Measurements from ENCODE around the gene ESRP2.

ESRP2 gene

DNA sequence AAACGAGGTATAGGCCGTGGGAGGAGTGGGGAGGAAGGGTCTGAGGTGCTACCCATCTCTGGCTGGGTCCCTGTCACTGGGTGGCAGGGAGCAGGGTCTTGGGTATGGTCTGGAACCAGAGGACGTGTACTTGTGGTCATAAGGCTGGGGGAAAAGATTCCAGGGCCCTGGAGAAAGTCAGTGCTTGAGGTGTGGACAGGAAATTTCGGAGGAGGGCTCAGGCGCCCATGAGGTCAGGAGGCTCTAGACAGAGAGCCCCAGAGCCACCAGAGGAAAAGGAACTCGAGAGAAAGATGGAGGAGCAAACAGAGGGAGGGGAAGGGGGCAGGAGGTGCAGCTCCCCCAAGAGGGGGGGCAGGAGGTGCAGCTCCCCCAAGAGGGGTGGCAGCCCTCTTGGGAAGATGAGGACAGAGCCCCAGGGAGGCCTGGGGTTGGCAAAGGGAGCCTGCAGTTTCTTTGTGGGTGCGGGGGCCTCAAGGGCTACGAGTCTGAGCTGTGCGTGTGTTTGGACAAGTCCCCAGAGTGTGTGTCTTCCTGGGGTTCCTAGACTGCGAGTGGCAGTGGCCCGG is 27.7 kb upstream of the ESRP2 start:
- no peak for DNase-seq

DNA sequence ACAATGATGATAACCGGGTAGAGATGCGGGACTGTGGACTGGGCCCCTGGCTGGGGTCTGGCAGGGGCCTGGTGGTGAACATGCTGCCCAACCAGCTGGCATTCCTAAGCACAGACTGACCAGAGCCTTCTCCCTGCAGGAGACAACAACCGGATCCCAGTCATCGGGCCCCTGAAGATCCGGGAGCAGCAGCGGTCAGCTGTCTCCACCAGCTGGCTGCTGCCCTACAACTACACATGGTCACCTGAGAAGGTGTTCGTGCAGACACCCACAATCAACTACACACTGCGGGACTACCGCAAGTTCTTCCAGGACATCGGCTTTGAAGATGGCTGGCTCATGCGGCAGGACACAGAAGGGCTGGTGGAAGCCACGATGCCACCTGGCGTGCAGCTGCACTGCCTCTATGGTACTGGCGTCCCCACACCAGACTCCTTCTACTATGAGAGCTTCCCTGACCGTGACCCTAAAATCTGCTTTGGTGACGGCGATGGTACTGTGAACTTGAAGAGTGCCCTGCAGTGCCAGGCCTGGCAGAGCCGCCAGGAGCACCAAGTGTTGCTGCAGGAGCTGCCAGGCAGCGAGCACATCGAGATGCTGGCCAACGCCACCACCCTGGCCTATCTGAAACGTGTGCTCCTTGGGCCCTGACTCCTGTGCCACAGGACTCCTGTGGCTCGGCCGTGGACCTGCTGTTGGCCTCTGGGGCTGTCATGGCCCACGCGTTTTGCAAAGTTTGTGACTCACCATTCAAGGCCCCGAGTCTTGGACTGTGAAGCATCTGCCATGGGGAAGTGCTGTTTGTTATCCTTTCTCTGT is 23.3 kb upstream of the ESRP2 start:
- DNase-seq: no peak

DNA sequence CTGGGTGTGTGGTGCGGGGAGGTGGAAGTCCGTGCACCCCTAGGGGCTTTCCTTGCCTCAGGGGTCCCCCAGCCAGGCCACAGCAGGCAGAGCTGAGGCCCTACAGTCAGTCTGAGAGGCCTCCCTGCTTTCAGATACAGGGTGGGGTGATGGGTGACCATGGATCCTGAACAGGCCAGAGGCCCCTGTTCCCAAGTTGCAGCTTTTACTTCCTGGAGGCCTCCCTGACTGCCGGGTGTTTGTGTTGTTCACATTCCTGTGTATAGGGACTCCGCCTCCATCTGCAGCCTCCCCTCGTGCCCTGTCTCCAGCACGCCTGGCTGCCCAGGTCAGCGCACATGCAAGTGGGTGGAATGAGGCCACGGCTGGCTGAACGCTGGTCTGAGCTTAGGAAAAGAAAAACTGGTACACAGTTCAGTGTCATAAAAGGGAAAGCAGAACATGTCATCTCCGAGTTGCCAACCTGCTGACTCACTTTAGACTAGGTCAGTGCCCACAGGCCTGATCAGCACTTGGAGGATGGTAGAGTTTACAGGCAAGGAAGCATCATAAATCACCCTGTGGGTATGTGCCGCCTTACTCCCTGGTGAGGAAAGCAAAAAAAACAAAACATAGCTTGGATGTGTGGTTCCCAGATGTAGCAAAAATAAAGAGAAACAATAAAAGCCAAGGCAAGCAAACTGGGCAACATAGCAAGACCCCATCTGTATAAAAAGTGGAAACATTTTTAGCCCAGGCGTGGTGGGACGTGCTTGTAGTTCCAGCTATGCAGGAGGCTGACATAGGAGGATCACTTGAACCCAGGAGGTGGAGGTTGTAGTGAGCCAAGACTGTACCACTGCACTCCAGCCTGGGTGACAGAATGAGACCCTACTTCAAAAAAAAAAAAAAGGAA is 22.2 kb upstream of the ESRP2 start:
- DNase-seq: peak; percentile 88

DNA sequence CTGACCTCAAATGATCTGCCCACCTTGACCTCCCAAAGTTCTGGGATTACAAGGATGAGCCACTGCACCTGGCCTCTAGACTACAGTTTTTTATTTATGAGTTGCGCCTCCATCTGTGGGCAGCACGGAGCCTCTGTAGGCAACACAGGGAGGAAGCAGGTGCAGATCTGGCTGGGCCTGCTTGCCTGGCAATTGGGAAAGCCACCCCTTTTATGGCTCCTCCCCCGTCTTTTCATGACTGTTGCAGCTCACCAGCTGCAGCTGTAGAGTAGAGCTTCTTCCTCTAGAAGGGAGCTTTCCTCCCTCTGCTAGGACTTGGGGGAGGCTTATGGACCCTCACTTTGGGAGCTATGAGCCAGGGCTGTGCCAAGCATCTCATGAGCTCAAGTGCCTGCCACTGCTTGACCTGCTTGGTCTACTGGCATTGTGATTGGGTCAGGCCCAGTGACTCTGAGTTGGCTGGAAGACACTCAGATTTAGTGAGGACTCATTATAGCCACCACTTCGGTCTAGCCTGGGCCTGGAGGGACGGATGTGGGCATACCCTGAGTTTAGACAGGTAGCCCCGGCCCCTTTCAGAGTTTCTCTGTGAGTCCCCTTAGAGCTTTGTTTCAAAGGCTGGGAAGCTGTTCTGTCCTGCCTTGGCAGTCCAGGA is 21.5 kb upstream of the ESRP2 start:
- peak; percentile 53 for DNase-seq

DNA sequence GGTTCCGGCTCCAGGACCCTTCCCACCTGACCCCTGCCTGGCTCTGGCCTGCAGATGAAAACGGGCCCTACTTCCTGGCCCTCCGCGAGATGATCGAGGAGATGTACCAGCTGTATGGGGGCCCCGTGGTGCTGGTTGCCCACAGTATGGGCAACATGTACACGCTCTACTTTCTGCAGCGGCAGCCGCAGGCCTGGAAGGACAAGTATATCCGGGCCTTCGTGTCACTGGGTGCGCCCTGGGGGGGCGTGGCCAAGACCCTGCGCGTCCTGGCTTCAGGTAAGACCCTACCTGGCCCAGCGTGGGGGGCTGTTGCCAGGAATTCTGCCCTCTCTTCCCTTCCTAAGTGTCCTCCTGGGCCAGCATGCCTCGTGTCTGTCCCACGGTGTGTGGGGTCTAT is 19.8 kb upstream of the ESRP2 start:
- DNase-seq: no peak

DNA sequence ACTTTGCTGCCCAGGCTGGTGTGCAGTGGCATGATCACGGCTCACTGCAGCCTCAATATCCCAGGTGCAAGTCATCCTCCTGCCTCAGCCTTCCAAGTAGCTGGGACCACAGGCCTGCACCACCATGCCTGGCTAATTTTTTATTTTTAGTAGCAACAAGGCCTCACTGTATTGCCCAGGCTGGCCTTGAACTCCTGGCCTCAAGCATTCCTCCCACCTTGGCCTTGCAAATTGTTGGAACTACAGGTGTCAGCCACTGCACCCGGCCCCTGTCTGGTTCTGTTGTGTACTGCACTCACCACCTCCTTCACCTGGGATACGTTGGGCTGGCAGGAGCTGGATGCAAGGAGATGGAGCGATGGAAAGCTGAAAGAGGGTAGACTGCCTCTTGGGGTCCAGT is 17.8 kb upstream of the ESRP2 start:
- no peak for DNase-seq

DNA sequence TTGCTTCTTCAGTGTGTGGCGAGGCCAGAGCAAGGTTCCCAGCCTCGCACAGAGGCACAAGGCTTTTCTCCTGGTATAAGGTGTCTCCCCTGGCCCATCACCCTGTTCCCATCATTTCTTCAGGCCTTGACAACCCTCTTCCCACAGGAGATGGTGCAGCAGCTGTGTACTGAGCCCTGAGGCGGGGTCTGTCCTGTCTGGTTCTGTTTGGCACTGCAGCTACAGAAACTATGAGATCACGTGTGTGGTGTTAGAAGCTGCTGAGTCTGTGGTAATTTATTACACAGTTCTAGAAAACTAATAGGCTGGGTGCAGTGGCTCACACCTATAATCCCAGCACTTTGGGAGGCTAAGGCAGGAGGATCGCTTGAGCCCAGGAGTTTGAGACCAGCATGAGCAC is 16.5 kb upstream of the ESRP2 start:
- DNase-seq: no peak

DNA sequence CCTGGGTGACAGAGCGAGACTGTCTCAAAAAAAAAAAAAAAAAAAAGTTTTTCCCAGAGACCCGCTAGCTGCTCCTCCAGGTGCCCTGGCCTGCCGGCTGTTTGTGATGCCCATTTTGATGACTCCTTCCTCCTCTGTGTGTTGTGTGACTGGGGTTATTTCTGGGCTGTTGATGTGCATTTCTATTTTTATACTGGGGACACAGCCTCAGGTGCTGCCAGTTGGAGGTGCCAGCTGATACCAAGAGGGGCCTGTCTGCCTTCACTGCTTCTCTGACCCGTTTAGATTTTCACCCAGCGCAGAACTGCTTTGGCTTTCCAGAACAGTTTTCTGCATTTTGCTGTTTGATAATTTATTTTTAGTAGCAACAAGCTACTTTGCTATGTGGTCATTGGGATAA is 15.9 kb upstream of the ESRP2 start:
- DNase-seq: no peak

DNA sequence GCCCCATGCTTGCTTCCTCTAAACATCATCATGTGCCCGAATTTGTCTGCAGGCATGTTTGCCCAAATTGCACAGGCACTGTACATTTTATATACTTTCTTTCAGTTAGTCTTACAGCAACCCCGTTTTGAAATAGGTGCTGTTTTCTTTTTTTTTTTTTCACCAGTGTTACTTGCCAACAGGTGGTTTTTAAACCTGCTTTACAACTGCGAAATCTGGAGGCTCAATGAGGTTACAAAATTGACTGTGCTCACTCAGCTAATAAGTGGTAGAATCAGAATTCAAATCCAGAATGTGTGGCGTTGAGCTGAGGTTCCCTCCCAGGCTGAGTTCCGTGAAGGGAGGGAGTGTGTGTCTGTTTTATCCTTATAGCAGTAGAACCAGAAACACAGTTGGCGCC is 15.0 kb upstream of the ESRP2 start:
- DNase-seq: no peak

DNA sequence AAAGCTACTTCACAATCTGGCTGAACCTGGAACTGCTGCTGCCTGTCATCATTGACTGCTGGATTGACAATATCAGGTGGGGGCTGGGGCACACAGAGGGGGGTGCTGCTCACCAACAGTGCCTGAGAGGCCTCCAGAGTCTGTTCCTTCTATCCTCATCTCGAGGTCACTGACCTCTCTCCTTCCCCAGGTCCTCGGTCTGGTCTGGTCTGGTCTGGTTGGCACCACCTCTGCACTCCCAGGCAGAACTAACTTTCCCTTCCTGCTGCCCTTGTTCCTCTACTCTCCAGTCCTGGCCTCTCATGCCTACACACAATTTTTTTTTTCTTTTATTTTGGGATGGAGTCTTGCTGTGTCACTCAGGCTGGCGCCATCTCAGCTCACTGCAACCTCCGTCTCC is 13.4 kb upstream of the ESRP2 start:
- no peak for DNase-seq

DNA sequence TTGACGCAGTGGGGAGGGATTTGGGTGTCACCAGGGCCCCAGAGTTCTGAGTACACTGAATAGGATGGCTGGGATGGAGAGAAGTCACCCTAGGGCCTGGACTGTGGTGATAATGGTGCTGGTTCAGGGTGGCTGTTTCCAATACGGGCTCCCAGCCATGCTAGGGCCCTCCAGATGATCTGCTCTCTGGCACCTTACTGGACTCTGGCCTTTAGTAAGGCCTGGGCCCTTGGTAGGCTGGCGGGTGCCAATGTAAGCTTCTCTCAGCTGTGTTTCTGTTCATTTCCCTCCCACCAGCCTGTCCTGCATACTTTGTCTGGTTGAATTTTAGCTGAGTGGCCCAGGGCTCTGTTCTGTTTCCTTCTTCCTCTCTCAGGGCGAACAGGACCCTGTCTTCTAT is 12.0 kb upstream of the ESRP2 start:
- no peak for DNase-seq

DNA sequence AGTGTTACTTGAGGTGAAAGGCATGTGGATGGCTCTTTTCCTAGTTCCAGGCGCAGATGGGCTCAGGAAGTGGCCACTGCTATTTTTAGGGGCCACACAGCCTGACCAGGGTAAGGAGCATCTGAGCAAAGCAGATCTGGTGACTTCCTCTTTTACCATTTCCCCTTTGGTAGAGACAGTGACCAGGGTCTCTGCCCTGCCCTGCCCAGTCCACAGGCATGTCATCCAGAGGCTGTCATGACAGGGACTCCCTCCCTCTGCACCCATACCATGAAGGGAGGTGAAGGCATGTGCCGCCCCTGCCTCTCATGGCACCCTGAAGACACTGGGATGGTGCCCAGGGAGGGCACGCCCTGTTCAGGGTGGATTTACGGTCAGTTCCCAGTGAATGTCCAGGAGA is 11.5 kb upstream of the ESRP2 start:
- no peak for DNase-seq

DNA sequence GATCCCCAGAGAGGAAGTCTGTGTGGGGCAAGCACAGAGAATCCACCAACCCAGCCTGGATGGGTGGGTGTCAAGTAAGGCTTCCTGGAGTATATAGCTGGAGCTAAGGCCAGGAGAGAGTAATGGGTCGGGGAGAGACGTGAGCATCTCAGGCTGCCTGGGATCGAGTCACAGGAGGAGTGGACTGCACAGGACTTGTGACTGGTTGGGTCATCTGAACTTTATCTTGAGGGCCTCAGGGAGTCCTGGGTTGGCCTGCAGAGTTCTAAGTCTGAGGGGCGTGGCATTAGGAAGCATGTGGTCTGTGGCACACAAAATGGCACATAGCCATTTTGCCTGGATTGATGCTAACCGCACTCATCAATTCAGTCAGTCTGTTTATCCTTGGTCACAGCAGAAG is 10.7 kb upstream of the ESRP2 start:
- no peak for DNase-seq

DNA sequence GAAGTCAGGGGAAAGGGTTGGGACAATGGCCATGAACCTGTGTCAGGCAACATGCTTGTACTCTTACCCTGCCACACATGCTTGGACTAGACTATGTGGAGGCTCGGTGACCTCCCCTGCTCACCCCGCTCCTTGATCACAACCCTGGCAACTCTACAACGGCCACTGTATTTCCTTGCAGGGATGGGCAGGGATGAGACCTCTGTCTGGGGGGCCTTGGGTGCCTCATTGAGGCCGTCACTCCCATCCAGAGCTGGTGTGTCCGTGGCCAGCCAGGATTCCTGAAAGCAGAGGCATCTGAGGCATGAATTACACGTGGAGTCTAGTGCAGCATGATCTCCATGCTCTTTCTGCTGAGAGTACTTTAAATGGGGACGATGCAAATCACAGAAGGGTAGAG is 10.2 kb upstream of the ESRP2 start:
- no peak for DNase-seq

DNA sequence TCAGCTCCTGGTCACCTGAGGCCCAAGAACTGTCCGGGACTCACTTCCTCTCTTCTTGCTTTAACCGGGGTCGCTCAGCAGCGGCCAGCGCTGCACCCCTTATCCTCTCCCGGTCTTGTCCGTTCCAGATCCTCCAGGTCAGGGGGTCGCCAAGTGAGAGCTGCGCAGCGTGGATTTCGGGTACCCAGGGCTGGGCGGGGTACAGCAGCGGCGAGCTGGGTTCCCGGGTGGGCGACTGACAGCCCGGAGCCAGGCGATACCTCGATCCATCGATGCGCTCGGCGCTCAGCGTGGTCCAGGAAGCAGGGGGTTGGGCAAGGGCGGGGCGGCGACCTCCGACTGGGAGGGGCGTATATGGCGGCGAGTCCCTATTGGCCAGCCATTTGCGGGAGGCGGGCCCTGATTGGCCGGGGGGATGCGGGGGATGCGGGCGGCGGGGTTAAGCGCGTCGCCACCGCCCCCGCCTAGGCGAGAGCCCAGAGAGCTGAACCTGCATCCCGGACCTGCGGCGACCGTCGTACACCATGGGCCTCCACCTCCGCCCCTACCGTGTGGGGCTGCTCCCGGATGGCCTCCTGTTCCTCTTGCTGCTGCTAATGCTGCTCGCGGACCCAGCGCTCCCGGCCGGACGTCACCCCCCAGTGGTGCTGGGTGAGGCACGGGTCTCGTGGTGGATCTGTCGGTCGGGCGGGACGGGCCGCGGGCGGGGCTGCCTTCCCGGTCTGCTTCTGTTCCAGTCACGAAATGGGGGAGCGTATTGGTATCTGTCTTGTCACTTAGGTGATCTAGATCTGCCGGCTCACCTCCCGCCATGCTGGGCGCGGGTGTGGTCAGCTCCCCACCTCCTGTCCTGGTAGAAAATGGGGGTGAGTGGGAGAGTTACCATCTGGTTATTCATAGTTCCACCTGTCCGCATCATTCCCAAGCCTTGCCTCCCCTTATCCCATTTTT is 9.3 kb upstream of the ESRP2 start, which contains the start of gene PLA2G15:
Gene PLA2G15, plus strand, starts transcription at position 471 of the 951 bp plus-strand sequence. Its CDS starts 54 bp downstream, at position 525.
- peak; percentile 97 for DNase-seq

DNA sequence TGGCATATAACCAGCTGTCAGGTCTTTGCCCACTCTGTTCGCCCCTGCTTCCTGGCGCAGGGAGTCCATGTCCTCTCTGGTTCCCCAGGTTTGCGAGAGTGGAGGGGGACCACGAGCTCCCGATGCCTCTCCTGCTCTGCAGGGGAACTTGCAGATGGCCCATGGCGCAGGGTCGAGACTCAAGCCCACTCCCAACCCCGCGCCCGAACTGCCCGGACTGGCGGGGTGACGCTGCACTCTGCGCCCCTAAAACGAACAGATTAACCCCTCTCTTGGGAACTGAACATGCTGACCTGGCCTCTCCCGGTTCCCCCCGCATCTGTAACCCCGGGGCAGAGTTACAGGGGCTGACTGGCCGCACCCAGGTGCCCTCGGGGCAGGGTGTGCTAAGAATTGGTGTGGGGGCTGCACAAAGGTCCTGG is 8.6 kb upstream of the ESRP2 start:
- DNase-seq: no peak

DNA sequence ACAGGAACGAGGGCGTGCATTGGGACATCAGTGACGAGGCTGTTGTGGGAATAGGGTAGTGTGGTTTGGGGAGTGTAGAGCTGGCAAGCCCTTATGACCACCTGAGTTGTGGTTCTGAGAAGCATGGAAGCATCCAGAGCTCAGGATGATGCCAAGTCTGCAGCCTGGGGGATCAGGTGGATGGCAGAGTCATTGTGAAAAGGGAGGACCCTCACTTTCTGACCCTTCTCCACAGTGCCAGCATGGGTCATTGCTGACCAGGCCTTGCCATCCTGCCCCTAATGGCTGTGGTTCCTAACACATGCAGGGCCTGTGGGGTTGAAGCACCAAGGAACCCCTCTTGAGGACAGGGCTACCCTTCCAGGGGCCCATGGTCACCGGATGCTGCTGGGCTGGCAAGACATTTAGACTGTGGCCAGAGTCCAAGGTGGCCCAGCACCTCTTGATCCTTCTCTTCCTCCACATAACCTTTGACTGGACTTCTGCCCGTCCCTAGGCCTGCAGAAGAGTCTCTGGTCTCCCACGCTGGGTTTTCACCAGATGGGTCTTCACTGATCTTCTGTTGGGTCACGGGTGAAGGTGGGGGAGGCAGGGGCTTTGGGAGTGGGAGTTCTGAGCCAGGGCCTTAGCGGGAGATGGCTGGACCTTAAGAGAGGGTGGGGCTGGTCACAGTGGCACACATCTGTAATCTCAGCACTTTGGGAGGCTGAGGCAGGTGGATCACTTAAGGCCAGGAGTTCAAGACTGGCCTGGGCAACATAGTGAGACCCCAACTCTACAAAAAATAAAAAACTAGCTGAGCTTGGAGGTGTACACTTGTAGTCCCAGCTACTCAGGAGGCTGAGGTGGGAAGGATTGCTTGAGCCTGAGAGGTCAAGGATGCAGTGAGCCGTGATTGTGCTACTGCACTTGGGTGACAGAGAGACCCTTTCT is 7.3 kb upstream of the ESRP2 start:
- no peak for DNase-seq

DNA sequence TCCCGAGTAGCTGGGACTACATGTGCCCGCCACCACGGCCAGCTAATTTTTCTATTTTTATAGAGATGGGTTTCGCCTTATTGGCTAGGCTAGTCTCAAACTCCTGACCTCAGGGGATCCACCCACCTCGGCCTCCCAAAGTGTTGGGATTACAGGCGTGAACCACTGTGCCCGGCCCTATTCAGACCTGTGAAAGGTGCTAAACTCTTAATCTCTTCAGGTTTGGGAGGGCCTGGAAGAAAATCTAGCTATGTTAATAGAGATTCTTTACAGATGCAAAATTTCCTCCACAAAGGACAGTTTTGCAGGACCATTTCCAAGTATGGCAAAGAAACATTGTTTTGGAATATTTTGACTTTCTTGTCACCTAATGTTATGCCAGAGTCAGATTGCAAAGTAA is 6.2 kb upstream of the ESRP2 start:
- no peak for DNase-seq

DNA sequence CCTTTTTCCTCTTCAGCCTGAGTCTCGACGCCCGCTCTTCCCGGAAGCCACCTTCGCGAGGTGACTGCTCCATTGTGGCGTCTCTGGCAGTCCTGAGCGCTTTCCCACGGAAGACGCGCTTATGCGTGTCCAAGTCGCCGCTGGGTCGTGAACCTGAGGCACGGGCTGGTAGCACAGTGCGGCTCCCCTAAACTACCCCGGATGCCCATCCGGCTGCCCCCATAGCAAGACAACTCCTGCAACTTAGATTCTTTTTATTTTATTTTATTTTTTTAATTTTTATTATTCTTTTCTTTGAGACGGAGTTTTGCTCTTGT is 2.1 kb upstream of the ESRP2 start:
- DNase-seq: no peak

DNA sequence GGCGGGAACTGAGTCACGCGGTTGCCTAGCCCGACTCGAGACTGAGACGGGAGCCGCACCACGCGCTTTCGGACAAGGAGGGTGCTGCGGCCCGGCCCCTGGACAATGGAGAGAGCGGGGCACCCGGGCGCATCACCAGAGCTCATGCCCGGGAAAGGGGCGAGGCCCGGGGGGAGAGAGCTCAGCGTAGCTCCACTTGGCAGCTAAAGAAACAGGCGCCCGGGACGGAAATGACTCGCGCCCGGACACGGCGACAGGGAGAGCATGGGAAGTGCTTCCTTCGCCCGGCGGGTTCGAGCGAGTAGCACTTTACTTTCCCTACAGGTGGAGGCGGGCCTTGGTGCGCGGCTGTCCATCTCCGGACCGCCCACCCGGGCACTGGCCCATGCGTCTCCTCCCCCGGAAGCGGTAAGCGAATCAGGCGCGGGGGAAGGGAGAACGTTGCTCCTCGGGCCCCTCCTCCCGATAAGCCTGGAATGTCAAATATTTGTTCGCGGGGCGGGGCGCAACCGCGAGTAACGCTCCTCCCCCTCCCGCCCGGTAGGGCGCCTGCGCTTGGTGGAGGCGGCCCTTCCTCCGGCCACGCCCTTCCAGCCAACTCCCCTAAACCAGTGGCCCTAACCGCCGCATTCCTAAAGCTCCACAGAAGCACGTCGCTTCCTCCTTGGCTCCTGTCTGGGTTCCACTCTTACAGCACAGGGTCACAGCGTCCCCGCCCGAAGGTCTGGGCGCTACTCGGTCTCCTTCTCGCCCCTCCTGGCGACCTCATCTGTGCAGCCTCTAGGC is 1.5 kb upstream of the ESRP2 start:
- DNase-seq: peak; percentile 99
